ENCODE results near the gene TLE1.
"Not testable (repeated sequence)": the region's sequence is repeated elsewhere in the genome, so short reads cannot be mapped to it uniquely, and the experiment has no call there.

TLE1 gene

DNA sequence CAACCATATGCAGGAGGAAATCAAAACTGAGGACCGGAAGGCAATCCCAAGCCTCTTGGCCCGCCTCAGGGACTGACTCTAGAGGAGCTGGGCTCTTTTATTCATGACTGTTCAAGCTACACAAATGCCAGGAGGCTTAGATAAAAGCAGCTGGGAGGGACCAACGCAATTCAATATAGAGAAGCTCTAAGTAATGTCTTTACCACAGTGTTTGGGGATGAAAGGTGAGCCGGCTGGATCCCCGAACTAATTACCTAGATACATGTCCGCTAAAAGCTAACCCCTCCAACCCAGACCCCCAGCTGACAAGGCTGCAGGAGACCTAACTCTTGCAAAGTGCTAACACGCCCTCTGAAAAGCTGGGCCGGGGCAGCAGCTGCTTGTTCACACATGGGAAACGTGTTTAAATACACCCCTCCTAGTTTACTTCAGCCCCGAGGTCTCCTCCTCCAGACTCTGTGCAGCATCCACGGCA, 67.5 kb downstream of the TLE1 start:
- DNase-seq (ENCODE audit: low spot score) = no peak

DNA sequence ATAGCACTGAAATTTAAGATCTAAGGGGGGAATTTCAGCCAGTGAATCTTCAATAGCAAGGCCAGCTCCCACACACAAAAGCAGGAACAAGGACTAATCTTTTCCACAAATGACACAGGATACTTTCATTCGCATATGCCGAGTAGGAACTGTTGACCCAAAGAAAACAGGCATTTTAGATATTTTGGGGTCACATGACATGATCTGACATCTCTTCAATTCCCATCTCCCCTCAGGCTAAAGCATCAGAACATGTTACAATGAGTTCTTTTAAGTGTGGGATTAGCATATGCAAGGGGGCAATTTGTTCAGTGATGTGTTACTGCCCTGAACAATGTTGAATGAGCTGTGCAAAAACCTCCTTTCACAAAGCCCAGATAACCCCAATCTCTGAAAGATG, 68.2 kb downstream of the TLE1 start:
- DNase-seq (ENCODE audit: low spot score) = no peak

- no peak for DNase-seq (ENCODE audit: low spot score)
These were observed 69.4 kb downstream of the TLE1 start for GRCh38 chr9:81620002-81620390.

- DNase-seq (ENCODE audit: low spot score) = peak; percentile 88
These were observed 69.9 kb downstream of the TLE1 start for GRCh38 chr9:81619353-81620001.

DNA sequence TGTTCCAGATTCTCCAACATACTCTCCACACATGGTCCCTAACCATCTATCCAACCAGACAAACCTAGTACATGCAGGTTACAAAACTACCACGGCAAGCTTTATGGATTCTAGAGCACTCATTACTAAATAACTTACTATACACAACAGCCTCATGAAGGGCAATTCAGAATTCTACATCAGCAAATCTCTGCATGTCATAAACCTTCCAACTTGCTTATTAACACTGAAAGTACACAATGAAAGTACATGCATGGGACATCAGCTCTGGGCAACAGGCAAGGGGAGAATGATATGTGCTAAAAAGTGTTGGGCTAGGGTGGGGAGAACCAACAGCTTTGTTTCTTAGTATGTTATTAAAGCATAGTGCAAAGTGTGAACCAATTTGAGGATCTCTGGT, 70.4 kb downstream of the TLE1 start:
- no peak for DNase-seq (ENCODE audit: low spot score)

GRCh38 chr9:81616141-81616540, 73.2 kb downstream of the TLE1 start:
- DNase-seq (ENCODE audit: low spot score) = no peak

DNA sequence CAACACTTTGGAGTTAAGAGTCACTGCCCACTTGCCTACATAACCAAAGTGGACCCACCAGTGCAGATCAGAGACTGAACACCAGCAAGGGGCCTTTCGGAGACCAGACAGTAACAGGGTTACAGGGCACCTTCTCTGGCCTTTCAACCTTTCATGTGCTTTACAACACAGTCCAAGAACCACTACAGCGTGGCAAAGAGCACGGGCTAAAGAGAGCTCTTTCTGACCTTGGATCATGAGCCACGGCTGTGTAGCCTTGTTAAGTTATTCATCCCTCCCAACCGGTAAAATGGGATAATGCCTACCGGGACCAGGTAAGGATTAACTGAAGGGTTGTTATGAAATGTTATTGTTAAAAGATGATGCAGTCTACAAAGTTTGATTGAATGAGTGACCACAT, 75.0 kb downstream of the TLE1 start:
- no peak for DNase-seq (ENCODE audit: low spot score)

DNA sequence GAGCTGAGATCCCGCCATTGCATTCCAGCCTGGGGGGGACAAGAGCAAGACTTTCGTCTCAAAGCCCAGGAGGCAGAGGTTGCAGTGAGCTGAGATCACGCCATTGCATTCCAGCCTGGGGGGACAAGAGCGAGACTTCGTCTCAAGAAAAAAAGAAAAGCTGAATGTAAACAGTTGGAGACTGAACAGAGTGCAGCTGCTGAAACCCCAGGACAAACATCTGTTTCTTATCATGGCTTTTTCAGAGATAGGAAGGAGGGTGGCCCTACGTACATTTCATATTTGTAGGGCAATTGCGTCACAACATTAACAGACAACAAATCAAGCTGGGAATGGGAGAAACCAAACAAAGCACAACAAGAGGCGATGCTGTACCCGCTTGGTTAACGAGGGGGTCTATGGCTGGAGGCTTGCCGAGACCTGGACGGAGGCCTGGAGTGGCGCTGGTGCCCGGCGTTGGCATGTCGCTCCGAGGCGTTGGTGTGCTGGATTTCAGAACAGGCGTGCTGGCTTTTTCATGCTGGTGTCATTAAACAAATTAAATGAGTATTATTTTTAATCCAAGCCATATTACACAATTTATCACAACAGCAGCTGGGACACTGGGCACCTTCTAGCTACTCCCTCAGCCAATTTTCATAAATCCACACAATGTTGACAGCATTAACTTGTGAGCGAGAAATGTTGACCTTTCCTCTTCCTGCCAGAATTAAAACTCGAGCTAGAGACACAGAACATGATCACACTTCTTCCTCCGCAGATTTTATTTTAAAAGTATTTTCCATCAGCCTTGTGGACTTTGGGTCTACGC, 76.1 kb downstream of the TLE1 start:
- DNase-seq (ENCODE audit: low spot score) = peak; percentile 76

DNA sequence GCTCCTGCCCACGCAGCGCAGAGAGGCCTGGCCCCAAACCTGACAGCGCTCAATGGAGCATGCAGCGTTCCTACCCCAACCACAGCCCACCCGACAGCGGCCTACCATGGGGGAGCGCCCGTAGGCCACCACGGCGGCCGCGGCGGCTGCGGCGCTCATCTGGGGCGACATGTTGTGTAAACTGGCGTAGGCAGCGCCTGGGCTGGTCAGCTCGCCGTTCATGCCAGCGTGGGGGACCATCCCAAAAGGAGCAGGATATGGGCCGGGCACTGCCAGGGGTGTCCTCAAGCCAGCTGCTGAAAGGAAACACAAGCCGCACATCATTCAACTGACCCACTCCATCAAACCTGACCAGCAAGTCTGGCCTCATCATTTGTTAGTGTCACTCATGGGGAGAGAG, 77.7 kb downstream of the TLE1 start:
- DNase-seq (ENCODE audit: low spot score) = no peak

- DNase-seq (ENCODE audit: low spot score) = no peak
These were observed 78.6 kb downstream of the TLE1 start for GRCh38 chr9:81610740-81611107.

DNA sequence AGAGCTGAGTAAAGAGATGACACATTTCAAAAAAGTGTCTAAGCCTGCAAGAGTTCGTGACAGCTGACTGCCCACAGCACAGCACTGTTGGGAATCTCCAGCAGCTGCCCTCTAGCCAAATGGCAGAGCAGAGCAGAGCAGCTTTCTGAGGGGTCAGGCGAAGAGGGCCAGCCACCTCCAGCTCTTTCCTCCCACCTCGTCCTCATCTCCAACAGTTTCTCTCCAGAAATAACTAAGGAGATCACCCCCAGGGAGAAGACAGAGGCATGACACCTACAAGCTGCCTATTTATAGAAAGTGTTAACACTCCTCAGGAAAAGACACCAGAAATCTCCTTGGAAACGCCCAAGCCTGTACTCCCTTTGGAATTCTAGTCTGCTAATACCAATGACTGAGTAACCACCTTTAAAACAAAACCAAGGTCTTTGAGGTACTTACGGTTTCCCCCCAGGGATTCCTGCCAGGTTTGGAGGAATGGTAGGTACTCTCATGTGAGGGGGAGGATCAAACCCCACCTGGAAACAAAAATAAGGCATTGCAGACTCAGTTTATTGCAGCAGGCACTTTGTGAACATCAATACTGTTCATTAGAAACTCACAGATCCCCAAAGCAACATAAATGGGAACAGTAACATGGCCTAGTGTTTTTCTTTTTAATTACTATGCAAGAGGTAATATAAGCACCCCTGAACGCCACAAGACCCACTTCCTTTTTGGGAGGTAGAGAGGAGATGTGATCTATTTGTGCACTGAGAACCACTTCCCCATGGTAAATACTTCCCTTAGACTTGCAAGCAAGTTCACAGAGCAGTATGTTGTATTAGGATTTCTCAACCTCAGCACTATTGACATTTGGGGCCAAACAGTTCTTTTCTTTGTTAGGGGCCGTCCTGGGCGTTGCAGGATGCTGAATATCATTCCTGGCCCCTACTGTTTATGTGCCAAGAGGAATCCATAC, 79.3 kb downstream of the TLE1 start:
- DNase-seq (ENCODE audit: low spot score) = no peak

DNA sequence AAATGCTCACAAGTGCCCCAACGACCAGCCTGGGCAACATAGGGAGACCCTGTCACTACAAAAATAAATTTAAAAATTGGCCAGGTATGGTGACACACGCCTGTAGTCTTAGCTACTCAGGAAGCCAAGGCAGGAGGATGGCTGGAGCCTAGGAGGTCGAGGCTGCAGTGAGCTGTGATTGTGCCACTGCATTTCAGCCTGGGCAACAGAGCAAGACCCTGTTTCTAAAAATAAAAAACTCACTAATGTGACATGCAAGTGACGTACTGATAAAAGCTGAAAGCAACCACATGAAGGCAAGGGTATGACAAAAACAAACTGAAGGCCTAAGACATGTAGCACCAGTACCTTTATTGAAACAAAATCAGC, 81.1 kb downstream of the TLE1 start:
- no peak for DNase-seq (ENCODE audit: low spot score)

GRCh38 chr9:81607593-81608288, 81.6 kb downstream of the TLE1 start:
- no peak for DNase-seq (ENCODE audit: low spot score)

- not testable (repeated sequence) for DNase-seq (ENCODE audit: low spot score)
These were observed 83.1 kb downstream of the TLE1 start for GRCh38 chr9:81606261-81606660.

DNA sequence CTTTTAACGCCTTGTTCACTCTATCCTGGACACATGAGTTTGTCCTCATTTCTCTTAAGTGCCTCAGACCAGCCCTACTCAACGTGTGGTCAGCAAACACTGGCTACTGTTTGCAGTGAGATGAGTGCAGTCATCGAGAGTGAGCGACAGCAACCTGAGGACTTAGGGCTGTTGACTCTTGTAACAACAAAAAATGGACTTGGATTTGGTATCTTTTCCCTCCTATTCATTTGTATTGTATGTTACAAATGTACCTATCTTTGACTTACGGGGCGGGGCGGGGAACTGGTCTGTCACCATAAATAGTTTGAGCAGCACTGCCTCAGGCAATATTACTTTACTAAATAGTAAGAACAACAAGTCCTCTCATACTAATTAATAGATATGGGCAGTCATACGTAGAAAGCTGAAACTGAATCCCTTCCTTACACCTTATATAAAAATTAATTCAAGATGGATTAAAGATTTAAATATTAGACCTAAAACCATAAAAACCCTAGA, 84.1 kb downstream of the TLE1 start:
- no peak for DNase-seq (ENCODE audit: low spot score)

DNA sequence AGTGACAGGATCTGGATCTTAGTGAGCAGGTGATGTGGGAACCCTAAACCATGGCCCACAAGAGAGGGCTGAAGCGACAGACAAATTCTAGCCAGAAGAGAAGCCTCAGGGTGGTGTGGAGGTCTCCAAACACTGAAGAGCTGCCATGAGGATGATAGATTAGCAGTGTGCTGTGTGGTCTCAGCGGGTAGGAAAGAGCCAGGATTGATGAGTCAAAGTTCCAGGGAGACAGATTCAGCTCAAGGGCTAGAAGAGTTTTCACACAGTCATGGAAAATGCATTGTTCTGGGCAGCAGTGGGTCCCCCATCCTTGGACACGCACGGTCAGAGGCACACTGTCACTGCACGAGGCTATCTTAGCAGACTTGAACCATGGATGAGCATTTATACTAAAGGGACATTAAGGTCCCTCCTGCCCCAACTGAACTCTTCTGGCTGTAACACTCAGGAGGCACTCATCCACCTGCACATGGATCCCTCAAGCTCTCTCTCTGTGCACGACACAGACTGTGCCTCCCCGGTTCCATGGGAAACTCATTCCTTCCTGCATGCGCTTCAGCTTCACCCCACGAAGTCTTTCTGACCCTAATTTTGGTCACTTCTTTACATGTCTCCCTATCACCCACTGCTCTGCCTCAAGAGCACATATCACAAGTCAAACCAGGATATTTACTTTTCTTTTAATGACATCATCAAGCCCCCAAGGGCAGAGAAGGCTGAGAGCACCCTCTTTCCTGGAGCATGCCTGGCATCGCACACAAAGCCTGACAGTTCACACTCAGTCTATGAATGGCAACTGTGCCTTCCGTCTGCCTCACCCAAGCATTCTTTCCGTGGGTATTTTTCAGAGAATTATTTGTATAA, 84.8 kb downstream of the TLE1 start:
- DNase-seq (ENCODE audit: low spot score) = no peak

DNA sequence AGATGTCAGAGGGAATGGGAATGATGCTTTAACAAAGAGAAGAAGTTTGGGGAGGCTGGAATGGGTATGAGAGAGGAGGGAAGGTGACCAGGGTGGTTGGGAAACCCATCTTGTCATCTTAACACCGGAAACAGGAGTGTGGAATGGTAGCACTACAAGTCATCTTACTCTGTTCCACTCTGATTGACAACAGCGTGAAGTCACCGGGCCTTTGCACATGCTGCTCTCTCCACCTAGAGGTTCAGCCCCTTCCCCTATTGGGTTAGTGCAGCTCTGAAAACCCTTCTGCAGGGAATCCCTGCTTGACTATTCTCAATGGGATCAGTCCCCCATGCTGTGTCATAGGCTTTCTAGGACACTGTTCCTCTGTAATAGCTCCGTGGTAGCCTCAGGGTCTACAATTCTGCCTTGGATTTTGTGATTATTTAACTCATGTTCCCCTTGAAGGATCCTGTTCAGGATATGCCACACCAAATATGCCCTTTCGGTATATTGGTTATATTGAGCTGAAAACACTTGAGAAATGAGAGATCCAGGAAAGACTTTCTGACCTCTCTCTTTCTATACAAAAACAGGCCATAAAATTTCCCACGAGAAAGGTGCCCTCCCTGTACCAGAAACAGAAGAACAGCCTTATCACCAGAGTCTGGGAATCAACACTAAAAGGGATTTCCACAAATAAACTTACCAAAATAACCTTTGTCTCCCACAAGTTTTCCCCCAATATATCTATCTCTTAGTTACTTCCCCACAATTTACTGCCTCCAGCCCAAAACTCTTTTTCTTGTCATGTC, 86.3 kb downstream of the TLE1 start:
- no peak for DNase-seq (ENCODE audit: low spot score)

DNA sequence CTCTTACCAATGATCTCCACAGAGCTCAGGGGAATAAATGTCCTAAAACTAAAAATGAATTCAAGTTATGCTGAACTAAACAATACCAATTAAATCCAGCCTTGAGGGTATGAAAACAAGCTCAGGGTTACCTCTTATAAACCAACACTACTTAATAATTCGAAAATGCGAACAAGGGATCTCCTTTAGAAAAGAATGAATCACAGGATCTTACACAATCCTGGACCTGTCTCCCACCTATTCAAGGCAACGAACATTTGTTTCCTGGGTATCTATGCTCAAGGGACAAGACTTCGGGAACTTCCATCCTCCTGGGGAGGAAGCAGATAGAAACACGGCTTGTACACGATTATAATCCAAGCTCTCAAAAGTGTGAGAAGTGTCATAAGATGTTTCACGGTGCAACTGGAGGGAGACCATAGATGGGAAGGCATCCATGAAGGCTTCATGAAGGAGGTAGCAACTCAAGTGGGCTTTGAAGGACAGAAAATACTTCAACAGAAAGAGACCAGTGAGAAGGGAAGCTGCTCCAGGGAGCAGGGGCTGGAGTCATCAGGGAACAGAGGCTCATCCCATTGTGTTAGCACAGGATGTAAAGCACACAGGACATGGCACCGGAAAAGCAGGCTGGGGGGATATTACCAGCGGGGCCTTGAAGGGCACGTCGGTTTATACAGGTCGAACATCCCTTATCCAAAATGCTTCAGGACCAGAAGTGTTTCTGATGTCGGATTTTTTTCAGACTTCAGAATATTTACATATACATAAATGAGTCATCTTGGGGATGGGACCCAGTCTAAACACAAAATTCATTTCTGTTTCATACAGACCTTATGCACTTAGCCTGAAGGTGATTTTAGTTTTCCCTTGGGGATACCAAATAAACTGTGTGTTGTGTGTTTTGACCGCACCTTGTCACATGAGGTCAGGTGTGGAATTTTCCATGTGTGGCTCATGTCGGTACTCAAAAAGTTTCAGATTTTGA, 87.4 kb downstream of the TLE1 start:
- no peak for DNase-seq (ENCODE audit: low spot score)

DNA sequence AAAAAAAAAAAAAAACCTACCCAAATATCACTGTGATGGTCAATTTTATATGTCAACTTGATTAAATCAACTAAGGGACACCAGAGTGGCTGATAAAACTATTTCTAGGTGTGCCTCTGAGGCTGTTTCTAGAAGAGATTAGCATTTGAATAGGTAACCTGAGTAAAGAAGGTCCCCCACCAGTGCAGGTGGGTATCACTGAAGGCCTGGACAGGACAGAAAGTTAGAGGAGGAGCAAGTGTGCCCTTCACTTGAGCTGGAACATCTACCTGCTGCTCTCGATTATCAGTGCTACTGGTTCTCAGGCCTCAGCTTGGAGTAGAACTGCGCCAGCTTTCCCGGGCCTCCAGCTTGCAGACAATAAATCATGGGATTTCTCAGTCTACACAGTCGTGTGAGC, 88.7 kb downstream of the TLE1 start:
- no peak for DNase-seq (ENCODE audit: low spot score)
